HG03469 (cell line): ENCODE data around the gene PTGER4.
"Not testable (repeated sequence)": the region's sequence is repeated elsewhere in the genome, so short reads cannot be mapped to it uniquely, and the experiment has no call there.

Experiments used
- ATAC-seq: cut with Tn5 transposase; IDR thresholded peaks from one replicate; pipeline ENCODE4 v1.9.1; 2021; ENCODE audit warnings: mild to moderate bottlenecking, moderate library complexity, moderate number of reproducible peaks; ENCODE audit not compliant: unreplicated experiment

PTGER4 gene

GRCh38 chr5:40679913-40680681 is at the start of gene PTGER4:
Gene PTGER4 (plus strand): TSS chr5:40679915. CDS start chr5:40680994, 1,079 bp downstream.
- ATAC-seq: peak; percentile 16

- ATAC-seq: no peak
Observed at GRCh38 chr5:40630126-40630525, 49.6 kb upstream of the PTGER4 start.

GRCh38 chr5:40631236-40631635 is 48.5 kb upstream of the PTGER4 start:
- no peak for ATAC-seq

GRCh38 chr5:40634154-40634553 is 45.6 kb upstream of the PTGER4 start:
- ATAC-seq: no peak

GRCh38 chr5:40634593-40634992 is 45.1 kb upstream of the PTGER4 start:
- ATAC-seq: no peak

GRCh38 chr5:40639531-40639930 is 40.2 kb upstream of the PTGER4 start:
- not testable (repeated sequence) for ATAC-seq

- ATAC-seq: no peak
Observed at GRCh38 chr5:40646266-40646665, 33.4 kb upstream of the PTGER4 start.

- ATAC-seq: no peak
Observed at GRCh38 chr5:40648150-40648549, 31.6 kb upstream of the PTGER4 start.

- no peak for ATAC-seq
Observed at GRCh38 chr5:40649463-40650030, 30.2 kb upstream of the PTGER4 start.

GRCh38 chr5:40651201-40651600 is 28.5 kb upstream of the PTGER4 start:
- no peak for ATAC-seq

GRCh38 chr5:40652441-40653220 is 27.1 kb upstream of the PTGER4 start:
- no peak for ATAC-seq

- ATAC-seq: no peak
Observed at GRCh38 chr5:40653221-40654022, 26.3 kb upstream of the PTGER4 start.

GRCh38 chr5:40654377-40654991 is 25.2 kb upstream of the PTGER4 start:
- no peak for ATAC-seq

GRCh38 chr5:40655138-40655537 is 24.6 kb upstream of the PTGER4 start:
- ATAC-seq: no peak

- not testable (repeated sequence) for ATAC-seq
Observed at GRCh38 chr5:40656091-40656490, 23.6 kb upstream of the PTGER4 start.

- no peak for ATAC-seq
Observed at GRCh38 chr5:40656766-40657165, 22.9 kb upstream of the PTGER4 start.

GRCh38 chr5:40660751-40661150 is 19.0 kb upstream of the PTGER4 start:
- no peak for ATAC-seq

GRCh38 chr5:40665635-40666298 is 13.9 kb upstream of the PTGER4 start:
- no peak for ATAC-seq

- ATAC-seq: no peak
Observed at GRCh38 chr5:40666657-40667056, 13.1 kb upstream of the PTGER4 start.

- ATAC-seq: no peak
Observed at GRCh38 chr5:40667161-40667663, 12.5 kb upstream of the PTGER4 start.
